Pancreas (tissue), 10 donors: ENCODE measurements around the gene ZNF280A. TPM values are rescaled to one million over a fixed set of nuclear protein-coding genes. Genes with fewer than 3 reads are reported as not detected.

ENCODE experiments used
- ATAC-seq, 4 donors: fragments of 200-7000 bp; cut with Tn5 transposase; one replicate each; pipeline versions ENCODE4 v1.8.0 to v1.9.1; 2020; ENCODE audit warnings: mild to moderate bottlenecking in 4 of 4, moderate library complexity in 4 of 4
- DNase-seq, 6 donors: peaks; one replicate each; pipeline ENCODE4 v3.0.0-alpha.2; 2020
- FAIRE-seq: peaks from 2 replicates; lab custom pipeline; 2012; peaks lifted over from hg19 to GRCh38; lab: Jason Lieb, UNC
- H3K27ac ChIP-seq, 4 donors: fragments of 200-600 bp; sonication (generic); 1 replicate in 3 of 4; 2 replicates in 1 of 4; pipeline versions ENCODE4 v1.5.0 to v1.8.0; 2020
- H3K27me3 ChIP-seq, 4 donors: fragments of 200-600 bp; one replicate each; pipeline ENCODE4 v1.8.0; 2021
- H3K36me3 ChIP-seq, 3 donors: fragments of 200-600 bp; sonication (generic) in 1 of 3; one replicate each; pipeline versions ENCODE4 v1.5.0 to v1.8.0; 2020 to 2021
- H3K4me1 ChIP-seq, 3 donors: fragments of 200-600 bp; one replicate each; pipeline ENCODE4 v1.8.0; 2021
- H3K4me3 ChIP-seq, 4 donors: fragments of 200-600 bp; sonication (generic) in 2 of 4; one replicate each; pipeline versions ENCODE4 v1.5.0 to v1.8.0; 2020 to 2021
- H3K9me3 ChIP-seq, 4 donors: fragments of 200-600 bp; one replicate each; pipeline ENCODE4 v1.8.0; 2021
- WGBS, 2 donors: extraction: QIAGEN DNeasy Blood & Tissue Kit; methylation state at CpG; one replicate each; pipeline ENCODE4 v1.1.7; 2013; 5-methylcytosine and 5-hydroxymethylcytosine counted together
- intact Hi-C, 3 donors: fragments of 100-400 bp; cut with DNase I; formaldehyde crosslinking; loops; one replicate each; pipeline versions ENCODE4 v1.11.1 to v1.14.2; 2022
- polyA plus RNA-seq, 2 donors: library from polyadenylated mRNA; stranded (reverse); fragments of 200-250 nt; gene quantifications; one replicate each; pipeline ENCODE4 v1.2.3, GENCODE V29; 2013
- total RNA-seq, 6 donors: library from RNA; stranded (reverse); fragmentation: NEBNext Ultra II Directional in 4 of 6; extraction: Animal tissue kit (Norgen Biotek cat#: 25700) in 4 of 6; gene quantifications; one replicate each; pipeline versions ENCODE4 v1.2.1 to v1.2.4, GENCODE V29; 2021 to 2023
- TF ChIP-seq, protein P1 (sequence below), 4 donors: fragments of 200-600 bp; sonication (generic) in 3 of 4; IDR thresholded peaks; one replicate each; pipeline versions ENCODE4 v1.5.0 to v1.8.0; 2021; ENCODE audit warnings: antibody characterized with exemption in 4 of 4
- donor health status: healthy with polysubstance abuse.
- donor health status: DM: no; HTN: no; CAD: no; lungs with moderate emphysema.
- donor health status: DM: no; HTN: no; CAD: no.
- donor health status: control.
- donor health status: control.
- donor health status: Bipolar disorder and iron deficiency.
- donor health status: DM: yes; HTN: yes; CAD: no.
- donor health status: DM: no; HTN: no; CAD: no.
- donor health status: DM: no; HTN: no; CAD: no.
- donor health status: DM: yes; HTN: yes; CAD: no.

Gene ZNF280A, protein sequence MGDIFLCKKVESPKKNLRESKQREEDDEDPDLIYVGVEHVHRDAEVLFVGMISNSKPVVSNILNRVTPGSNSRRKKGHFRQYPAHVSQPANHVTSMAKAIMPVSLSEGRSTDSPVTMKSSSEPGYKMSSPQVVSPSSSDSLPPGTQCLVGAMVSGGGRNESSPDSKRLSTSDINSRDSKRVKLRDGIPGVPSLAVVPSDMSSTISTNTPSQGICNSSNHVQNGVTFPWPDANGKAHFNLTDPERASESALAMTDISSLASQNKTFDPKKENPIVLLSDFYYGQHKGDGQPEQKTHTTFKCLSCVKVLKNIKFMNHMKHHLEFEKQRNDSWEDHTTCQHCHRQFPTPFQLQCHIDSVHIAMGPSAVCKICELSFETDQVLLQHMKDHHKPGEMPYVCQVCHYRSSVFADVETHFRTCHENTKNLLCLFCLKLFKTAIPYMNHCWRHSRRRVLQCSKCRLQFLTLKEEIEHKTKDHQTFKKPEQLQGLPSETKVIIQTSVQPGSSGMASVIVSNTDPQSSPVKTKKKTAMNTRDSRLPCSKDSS
- total RNA-seq (not detected), polyA plus RNA-seq (not detected)

DNA sequence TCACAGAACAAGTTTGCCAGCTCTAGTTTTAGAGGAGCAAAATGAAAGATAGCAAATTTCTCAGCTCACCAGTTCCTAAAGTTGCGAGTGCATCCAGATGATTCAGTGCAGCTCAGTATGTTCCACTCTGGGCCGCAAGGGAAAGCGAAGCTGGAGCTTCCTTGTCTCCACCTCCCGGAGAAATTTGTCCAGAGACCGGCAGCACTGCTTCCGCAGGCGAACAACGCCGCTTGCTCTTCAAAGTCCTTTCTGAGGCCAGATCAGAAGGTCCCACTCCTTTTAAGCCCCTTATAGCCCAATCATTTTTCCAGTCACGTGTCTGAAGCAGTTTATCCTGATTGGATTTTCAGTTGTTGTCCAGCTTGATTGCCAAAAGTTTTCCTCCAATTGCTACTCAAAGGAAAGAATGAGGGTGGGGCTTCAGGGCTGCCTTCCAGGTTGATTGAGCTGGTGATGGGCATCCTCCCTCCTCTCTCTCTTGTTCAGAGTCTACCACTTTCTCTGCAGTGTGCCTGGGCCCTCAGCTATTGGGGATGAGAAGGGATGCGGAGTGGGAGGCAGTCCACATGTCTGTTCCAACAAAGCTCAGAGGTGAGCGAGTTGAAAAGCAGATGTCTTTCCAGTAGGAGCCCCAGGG, at the start of gene ZNF280A:
TSS of gene ZNF280A (minus strand) at position 251 of the 637 bp plus-strand sequence. CDS start 4,640 bp downstream, outside the sequence.
- H3K36me3 ChIP-seq: no peaks in the 10 kb centered on the region
- intact Hi-C loops: no loop called here
- no peaks in the 10 kb centered on the region for H3K27me3 ChIP-seq
- no peaks in the 10 kb centered on the region for H3K9me3 ChIP-seq
- no peak for DNase-seq
- ATAC-seq: no peak
- FAIRE-seq: no peak
- TF ChIP-seq, protein P1, sequence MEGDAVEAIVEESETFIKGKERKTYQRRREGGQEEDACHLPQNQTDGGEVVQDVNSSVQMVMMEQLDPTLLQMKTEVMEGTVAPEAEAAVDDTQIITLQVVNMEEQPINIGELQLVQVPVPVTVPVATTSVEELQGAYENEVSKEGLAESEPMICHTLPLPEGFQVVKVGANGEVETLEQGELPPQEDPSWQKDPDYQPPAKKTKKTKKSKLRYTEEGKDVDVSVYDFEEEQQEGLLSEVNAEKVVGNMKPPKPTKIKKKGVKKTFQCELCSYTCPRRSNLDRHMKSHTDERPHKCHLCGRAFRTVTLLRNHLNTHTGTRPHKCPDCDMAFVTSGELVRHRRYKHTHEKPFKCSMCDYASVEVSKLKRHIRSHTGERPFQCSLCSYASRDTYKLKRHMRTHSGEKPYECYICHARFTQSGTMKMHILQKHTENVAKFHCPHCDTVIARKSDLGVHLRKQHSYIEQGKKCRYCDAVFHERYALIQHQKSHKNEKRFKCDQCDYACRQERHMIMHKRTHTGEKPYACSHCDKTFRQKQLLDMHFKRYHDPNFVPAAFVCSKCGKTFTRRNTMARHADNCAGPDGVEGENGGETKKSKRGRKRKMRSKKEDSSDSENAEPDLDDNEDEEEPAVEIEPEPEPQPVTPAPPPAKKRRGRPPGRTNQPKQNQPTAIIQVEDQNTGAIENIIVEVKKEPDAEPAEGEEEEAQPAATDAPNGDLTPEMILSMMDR (IDR thresholded peaks at IDR 0.05): no peak
- H3K27ac ChIP-seq: no peak within 1 kb of the TSS
- WGBS, 2 donors: 56 to 66% methylated on average over 12 of the region's 12 CpGs
- H3K4me1 ChIP-seq: no peaks in the 10 kb centered on the region
- no peak within 1 kb of the TSS for H3K4me3 ChIP-seq

DNA sequence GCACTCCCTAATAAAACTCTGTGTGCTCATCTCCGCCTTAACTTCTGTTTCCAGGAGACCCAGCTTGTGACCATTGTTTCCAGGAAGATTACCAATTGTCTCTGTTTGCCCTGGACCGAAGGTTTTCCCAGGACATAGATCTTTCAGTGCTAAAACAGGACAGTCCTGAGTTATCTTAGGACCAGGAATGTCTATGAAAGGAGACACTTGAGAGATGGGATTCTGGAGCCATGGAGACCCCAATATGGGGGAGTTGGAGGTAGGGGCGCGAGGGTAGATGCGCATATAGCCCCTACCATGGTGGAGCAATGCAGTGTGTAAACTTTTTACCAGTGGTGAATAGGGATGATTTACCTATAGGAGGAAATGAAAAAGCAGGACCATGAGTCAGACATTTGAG, 49.1 kb upstream of the ZNF280A start:
- Histone ChIP-seq H3K4me1 (no peaks in the 10 kb centered on the region), H3K36me3 (no peaks in the 10 kb centered on the region), H3K4me3 (no peak overlapping the region), H3K9me3 (no peaks in the 10 kb centered on the region), H3K27ac (no peak overlapping the region), H3K27me3 (no peaks in the 10 kb centered on the region)
- TF ChIP-seq, protein P1 (IDR thresholded peaks at IDR 0.05): no peak
- FAIRE-seq: no peak
- ATAC-seq: no peak
- DNase-seq: no peak
- intact Hi-C loops: no loop called here
- WGBS, 2 donors: 58% methylated on average over 5 of the region's 5 CpGs

DNA sequence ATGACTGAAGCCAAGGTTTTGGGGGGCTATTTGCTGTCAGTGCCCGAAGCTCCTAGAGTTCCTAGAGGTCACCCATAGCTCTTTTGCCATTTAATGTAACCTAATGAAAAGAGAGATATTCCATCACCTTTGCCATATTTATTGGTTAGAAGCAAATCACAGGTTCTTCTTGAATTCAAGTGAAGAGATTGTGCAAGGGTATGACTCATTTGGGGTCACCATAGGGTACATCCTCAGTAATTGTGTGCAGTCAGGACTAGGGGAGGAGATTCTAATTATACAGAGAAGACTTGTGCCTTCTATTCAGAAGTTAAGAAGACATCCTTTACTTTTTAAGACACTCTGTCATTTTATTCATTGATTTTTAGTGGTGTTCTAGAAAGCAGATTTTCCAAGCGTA, 45.9 kb upstream of the ZNF280A start:
- H3K4me1 ChIP-seq: no peaks in the 10 kb centered on the region
- FAIRE-seq: no peak
- intact Hi-C loops: no loop called here
- no peak for ATAC-seq
- no peak for DNase-seq
- H3K9me3 ChIP-seq: no peaks in the 10 kb centered on the region
- WGBS, 2 donors: 76 to 81% methylated on average over 2 of the region's 2 CpGs
- no peak overlapping the region for H3K4me3 ChIP-seq
- H3K27me3 ChIP-seq: no peaks in the 10 kb centered on the region
- TF ChIP-seq, protein P1 (IDR thresholded peaks at IDR 0.05): no peak
- H3K27ac ChIP-seq: no peak overlapping the region
- H3K36me3 ChIP-seq: no peaks in the 10 kb centered on the region

DNA sequence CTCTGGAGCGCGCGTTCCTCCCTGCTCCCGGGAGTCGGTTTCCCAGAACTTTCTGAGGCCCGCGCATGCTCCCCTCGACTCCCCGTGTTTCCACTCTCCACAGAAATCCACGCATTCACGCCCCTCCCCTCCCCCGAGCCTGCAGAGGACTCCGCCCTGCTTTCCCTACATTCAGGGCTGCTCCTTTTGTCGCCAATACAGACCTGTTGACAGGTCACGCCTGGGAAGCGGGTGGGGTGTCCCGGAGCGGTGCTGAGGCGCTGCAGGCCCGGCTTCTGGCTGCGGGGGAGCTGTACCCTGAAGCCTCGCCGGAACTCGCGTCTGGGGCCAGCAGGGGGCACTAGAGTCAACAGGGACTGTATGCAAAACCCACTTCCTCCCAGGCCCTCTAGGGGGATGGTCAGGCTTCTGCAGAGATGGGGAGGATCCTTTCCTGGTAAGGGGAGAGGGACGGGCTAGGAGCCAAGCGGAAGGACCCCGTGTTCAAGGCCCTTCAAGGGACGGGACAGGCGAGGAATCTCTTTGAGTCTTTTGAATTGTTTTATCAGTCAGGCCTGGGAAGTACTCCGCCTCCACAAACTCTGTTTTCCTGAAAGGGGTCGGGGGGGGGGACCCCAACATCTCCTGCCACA, 39.0 kb upstream of the ZNF280A start, which contains the start of gene PRAME:
TSS of gene PRAME (minus strand) at position 294 of the 632 bp plus-strand sequence. CDS start 2,433 bp downstream, outside the sequence.
- Histone ChIP-seq H3K36me3 (no peaks in the 10 kb centered on the region), H3K4me1 (no peaks in the 10 kb centered on the region), H3K27ac (no peak within 1 kb of the TSS), H3K4me3 (no peak within 1 kb of the TSS), H3K9me3 (no peaks in the 10 kb centered on the region), H3K27me3 (no peaks in the 10 kb centered on the region)
- ATAC-seq (peak in 3 of 4 donors; percentile 36 to 73 (median 45)), DNase-seq (peak in 5 of 6 donors; percentile 5 to 74 (median 51)), FAIRE-seq (no peak)
- 52 to 65% methylated on average over 31 to 32 of the region's 32 CpGs for WGBS, 2 donors
- intact Hi-C loops: no loop called here
- TF ChIP-seq, protein P1 (IDR thresholded peaks at IDR 0.05): peak in 3 of 4 donors; percentile 16 to 41 (median 35)
